ENCODE measurements around the gene CDC42BPG. TPM values are rescaled to one million over a fixed set of nuclear protein-coding genes. Genes with fewer than 3 reads are reported as not detected.

The CDC42BPG gene
- total RNA-seq, 1 donor from 2014 or later = 0.62 TPM

GRCh38 chr11:64880240-64881001 is 36.0 kb upstream of the CDC42BPG start:
- DNase-seq (ENCODE audit: low read depth) = no peak

- no peak for DNase-seq (ENCODE audit: low read depth)
Observed at GRCh38 chr11:64879244-64879900, 34.9 kb upstream of the CDC42BPG start.

- DNase-seq (ENCODE audit: low read depth) = peak; percentile 98
Observed at GRCh38 chr11:64878494-64879243, 34.2 kb upstream of the CDC42BPG start, which contains the start of gene EHD1. Gene EHD1, minus strand, starts transcription at chr11:64878621. Its CDS starts 157 bp downstream, at chr11:64878464.

GRCh38 chr11:64878223-64878493 is 33.7 kb upstream of the CDC42BPG start:
- DNase-seq (ENCODE audit: low read depth) = no peak

GRCh38 chr11:64877390-64878222 is 33.2 kb upstream of the CDC42BPG start:
- DNase-seq (ENCODE audit: low read depth) = peak; percentile 47

DNA sequence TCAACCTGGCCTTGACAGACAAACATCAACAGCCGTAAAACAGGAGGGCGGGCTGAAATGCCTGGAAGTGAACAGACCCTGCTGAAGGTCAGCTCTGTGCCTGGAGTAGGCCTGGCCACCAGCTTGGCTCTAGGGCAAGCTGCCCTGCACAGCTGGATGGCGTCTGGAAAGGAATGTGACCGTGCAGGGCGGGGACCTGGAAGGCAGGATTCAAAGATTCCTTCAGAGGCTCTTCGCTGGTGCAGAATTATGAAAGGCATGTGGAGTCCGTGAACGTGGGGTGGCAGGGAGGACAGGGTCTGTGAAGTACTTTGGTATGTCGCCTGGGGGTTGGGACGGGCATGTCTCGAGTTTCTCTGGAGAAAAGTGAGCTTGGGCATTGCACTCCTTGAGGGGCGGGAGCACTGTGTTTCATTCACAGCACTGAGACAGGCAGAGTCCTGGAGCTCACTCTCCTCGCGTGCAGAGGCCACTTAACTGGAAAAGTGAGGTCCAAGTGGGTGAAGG is 32.4 kb upstream of the CDC42BPG start:
- peak; percentile 84 for DNase-seq (ENCODE audit: low read depth)

DNA sequence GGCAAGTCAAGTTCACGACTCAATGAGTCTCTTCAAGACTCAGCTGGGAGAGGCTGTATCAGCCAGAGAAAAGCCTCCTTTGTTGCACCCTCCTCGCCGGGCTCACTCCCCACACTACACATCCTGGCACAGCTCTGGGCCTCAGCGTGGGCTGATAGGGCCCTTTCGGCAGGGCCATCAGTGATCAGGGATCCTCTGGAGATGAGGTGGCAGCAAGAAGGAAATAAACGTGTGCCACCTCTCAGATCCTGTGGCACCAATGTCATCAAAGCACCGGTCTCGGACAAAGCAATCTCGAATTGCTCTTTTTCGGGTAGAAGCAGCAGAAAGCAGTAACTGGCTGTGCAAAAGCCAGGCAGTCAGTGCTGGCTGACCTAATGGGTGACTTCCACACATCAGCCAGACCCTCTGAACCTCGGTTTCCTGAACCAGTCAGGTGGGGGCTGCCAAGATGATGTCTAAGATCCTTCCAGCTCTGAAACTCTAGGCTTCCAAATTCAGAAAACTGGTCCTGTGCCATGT is 31.8 kb upstream of the CDC42BPG start:
- no peak for DNase-seq (ENCODE audit: low read depth)

DNA sequence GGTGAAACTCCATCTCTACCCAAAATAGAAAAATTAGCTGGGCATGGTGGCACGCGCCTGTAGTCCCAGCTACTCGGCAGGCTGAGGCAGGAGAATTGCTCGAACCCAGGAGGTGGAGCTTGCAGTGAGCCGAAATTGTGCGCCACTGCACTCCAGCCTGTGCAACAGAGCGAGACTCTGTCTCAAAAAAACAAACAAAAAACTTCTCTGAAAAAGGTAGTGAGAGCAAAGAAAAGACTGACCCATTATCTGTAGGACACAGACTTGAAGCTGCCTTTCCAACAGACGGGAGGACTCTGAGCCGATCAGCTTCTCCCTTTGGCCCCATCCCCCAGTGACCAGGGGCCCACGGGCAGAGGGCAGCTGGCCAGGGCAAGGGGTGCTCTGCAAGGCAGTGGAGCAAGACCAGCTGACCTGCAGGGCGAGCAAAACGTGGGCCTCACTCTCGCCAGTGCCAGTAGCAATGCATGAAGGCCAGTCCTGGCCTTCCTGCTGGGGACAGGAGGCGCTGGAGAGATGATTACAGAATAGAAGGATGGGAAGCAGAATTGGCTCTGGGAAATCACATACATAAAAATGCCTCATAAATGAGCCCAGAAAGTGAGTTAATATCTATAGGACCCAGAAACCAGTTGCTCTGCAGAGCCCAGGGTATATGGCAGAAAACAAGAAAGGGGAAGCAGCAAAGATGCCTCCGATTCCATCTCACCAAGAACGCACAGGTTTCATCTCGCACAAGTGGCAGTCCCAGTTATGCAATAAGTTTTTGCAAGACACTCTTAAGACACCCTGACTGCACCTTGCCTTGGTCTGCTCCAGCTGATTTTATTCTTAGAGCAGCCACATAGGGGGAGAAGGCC is 31.1 kb upstream of the CDC42BPG start:
- DNase-seq (ENCODE audit: low read depth) = no peak

DNA sequence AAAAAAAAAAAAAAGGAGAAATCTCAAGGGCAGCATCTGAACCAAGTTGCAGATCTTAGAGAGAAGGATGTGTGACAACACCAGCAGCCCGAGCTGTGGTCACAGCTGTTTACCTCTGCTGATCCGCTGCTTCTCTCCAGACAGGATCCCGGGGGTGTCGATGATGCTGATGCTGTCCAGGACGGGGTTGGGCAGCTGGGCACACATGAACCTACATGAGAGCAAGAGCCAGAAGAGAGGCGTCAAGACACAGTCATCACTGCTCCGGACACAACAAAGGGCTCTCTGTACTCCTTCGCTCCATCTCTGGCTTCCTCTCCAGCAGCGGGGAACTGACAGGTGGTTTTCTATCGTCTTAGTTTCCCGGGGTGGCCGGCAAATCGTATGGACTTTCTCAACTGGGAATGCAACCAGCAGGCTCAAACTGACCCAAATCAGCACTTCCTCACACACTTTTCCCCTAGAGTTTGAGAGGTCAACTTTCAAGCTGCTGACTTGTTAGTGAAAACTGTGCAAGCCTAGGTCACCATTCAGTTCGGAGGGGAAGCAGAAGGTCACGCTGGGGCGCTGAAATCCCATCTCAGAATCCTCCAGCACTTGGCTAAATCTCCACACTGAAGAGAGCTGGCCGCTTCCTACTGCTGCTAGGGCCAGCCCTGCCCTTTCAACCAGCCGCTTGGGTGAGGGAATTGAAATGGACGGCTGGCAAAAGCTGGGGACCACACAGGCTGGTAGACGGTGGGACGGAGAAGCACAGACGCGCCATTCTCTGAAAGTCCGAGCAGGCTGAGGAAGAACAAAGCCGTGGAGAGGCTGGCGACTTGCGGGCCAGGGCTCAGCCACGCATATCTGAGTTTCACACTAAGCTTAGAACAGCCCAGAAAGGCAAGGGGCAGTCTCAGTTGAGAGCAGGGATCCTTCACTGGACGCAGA is 30.1 kb upstream of the CDC42BPG start:
- peak; percentile 63 for DNase-seq (ENCODE audit: low read depth)

DNA sequence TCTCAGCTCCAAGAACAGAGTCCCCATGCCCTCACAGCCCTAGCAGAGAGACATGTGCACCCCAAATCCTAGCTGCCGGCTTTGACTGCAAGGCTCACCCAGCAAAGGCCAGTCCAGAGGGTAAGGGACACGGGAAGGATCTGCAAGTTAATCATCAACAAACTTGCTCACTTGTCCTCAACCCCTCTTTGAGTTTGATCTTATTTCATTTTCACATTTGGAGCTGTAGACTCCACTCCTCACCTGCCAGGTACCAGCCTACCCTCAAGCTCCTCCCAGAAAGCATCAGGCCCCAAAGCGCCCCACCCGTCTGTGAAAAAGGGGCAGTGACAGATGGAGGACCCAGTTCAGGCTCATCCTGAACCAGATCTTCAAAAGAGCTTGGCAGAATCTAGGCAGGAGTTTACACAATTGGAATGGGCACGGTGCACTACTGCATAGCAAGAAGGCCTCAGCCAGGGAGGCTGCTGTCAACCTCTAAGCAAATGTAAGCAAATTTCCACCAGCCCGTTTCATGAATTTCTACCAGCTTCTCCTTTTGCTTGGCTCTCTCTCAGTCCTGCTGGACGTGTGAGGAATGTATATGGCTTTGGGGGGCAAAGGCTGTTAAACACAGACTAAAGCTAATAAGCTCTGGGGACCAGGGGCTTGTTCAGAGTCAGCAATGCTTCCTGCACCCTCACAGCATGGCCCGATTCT is 28.5 kb upstream of the CDC42BPG start:
- DNase-seq (ENCODE audit: low read depth) = no peak

- no peak for DNase-seq (ENCODE audit: low read depth)
Observed at GRCh38 chr11:64871492-64871891, 27.0 kb upstream of the CDC42BPG start.

GRCh38 chr11:64870893-64871466 is 26.5 kb upstream of the CDC42BPG start:
- DNase-seq (ENCODE audit: low read depth) = peak; percentile 48

- DNase-seq (ENCODE audit: low read depth) = peak; percentile 92
Observed at GRCh38 chr11:64870176-64870892, 25.9 kb upstream of the CDC42BPG start.

DNA sequence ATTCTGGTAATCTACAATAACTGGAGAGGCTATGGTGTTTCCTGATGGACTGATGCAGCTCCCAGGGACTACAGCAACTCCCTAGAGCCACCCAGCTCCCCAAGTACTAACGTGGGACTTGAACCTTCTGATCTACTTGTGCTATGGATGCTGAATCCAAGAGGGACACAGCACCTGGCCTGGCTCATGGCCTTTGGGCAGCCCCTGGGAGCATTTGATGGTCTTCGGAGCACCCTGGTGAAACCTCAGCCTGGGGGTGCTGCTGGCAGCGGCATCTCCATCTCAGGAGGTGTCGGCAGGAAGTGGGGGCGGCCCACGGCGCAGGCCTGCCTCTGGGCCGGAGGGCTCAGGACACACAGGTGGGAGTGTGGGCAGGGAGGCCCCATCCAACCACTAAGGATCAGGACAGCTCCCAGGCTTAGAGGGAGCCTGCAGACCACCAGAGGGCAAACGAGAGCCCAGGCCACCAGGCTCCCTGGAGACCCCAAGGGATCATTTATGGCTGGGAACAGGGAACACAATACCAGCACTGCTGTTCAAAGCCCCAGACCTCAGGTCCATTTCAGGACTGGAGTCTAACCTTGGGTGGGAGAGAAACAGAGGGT is 25.2 kb upstream of the CDC42BPG start:
- DNase-seq (ENCODE audit: low read depth) = peak; percentile 68

DNA sequence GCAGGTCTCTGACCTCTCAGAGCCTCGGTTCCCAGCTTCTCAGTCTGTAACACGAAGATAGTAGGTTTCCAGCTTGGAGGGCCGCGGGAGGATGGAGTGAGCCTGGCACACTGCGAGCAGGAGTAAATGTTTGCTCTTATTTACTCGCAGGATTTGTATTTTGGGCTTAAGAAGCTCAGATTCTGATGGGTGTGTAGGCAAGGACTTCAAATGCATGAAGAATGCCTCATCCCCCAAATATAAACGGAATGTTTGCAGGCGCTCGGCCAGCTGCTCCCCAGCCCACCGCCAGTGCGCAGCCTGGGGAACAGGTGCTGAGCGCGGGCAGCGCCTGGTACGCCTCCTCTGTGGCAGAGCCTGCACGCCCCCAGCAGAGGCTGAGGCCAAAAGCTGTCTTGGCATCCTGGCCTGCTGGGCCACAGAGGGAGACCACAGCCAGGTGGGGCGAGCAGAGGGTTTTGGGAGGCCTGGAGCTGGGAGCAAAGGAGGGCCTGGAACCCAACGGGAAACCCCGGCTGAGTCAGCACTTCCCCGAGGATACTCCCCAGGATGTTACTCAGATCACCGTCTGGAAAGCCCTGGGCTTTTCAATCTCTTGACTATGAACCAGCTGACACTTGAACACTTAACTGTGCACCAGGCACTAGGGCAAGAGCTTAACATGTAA is 24.6 kb upstream of the CDC42BPG start:
- peak; percentile 99 for DNase-seq (ENCODE audit: low read depth)

Data from myocyte (in vitro differentiated cells).